Measurements from ENCODE around the gene SUN5.

GRCh38 chr20:32971703-32972161 lies 32.5 kb downstream of the SUN5 start:
- TF ChIP-seq CTCF (IDR thresholded peaks at IDR 0.05) (no peak), POLR2AphosphoS5 (IDR thresholded peaks at IDR 0.05) (no peak), POLR2A (IDR thresholded peaks at IDR 0.05) (no peak)
